ENCODE data around the gene SH3RF2.

The SH3RF2 gene

DNA sequence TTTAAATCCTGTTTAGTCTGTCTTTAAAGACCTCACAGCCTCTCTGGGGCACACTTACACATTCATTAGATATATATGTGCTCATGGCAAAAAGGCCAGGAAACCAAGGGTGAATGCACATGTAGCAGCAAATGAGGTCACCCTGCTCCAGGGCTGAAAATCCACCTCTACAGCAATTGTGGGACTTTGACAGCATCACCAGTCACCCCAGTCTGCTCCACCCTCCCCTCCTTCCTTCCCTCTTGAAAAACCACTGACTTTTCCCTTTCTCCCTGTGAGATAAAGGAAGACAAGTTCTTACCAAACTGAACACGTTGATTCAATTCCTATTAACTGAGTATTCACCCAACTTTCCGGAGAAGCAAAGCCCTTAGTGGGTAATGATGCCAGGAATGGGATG lies 15.2 kb upstream of the SH3RF2 start:
- DNase-seq = no peak

DNA sequence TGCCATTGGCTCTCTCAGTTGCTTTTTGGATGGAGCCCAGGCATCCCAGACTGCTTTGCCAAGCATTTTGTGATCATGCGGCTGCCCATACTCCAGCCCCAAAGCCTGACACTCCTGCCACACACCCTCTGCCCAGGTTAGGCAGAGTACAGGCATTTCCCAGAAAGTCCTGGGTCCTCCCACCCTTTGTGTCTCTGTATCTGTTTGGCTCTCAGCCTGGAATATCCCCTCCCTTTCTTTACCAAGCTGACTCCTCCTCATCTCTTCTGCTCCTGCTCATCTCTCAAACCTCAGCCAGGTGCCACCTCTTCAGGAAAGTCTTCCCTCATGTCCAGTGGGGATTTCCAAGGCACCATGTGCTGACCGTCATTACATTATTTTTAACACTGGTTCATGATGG lies 14.3 kb upstream of the SH3RF2 start:
- DNase-seq = no peak

DNA sequence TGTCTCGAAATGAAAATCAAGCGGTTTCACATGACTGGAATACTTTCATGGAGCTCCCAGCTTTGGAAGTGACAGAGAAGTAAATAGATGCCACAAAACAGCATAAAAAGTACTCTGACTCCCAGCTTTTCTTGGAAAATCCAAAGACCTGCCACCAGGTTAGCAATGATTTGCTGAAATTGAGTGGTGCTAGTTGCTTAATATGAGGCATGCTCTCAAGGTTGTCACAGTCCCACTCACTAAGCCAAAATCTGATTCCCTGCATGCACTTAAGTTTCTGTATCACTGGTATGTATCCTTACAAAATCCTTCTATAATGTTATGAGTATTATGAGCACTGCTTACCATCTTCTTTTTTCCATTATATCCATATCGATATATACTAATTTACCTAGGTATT lies 13.0 kb upstream of the SH3RF2 start:
- no peak for DNase-seq

DNA sequence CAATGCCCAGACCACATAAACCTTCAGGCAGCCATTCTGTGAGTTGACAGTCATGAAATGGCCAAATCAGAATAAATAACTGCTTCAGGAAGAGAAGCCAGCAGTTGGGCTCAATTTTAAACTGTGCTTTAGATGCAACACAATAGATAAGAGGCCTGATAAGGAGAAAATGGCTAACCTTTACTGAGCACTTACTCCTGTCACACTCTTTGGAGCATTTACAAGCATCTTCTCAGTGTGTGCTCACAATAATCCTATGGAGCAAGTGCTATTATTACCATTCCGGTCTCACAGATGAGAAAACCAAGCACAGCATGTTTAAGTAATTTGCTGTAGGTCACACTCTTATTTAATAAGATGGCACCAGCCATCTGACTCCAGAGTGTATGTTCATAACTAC lies 11.5 kb upstream of the SH3RF2 start:
- no peak for DNase-seq

DNA sequence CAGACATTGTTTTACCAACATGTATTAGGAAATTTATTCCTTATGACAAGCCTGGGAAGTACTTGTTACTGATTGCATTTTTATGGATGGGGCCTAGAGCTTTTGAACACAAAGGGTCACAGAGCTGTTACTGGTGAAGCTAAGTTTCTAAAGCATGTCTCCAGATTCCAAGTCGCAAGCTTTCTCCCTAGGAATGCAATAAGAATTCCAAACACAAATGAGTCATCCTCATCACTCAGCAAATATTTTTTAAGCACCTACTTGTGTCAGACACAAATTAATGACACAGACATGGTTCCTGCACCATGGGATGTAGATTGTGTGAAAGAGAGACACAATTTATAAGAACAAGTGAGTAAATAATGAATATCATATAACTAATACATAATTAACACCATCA lies 11.0 kb upstream of the SH3RF2 start:
- no peak for DNase-seq

DNA sequence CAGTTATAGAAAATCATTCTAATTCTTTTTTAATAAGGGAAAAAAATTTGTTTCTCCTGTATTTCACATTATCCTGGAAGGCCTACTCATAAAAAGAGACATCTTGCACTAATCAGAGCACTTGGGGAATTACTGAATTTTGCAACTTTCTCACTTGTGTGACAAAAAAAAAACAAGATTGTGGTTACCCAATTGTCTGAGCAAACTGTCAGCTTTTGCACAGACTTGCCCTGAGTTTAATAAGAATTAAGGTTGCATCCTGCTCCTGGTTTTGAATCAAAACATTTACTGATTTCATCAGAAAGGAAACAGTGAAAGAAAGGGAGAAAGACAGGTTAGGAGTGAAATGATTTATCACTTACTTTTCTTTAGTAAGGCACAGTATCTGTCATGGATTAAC lies 10.6 kb upstream of the SH3RF2 start:
- no peak for DNase-seq

DNA sequence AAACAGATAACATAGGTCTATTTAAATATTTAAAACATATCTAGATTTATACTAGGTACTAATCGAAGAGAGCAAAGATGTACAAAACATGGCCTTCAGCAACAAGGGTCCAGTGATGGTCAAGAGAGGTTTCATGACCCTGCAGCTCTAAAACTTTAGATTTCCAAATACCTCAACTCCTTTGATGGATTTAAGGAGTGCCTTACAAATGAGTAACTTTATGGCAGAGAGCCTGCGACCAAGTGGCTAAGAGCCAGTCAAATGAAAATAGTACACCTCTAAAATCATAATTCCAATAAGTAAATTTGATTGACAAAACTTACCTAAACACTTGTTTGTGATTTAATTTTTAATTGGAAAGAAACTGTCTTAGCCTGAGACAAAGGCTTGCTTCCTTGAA lies 4.7 kb upstream of the SH3RF2 start:
- DNase-seq = no peak

DNA sequence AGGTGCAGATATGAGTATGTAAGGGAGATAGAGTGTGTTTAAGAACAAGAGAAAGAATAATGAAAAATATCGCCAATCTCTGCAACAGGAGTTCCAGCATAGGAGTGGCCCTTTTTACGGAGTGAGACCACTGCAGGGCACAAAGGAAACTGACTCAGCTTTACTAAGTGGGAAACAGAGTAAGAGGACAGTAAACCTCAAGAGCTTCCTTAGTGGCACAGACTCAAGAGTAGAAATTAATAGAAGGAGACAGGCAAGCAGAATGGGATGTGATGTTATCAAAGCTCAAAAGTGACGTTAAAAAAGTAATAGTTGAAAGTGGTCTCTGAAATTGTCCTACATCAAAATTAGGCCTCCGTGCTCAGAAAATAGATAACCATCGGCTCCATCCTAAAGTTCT lies 2.1 kb upstream of the SH3RF2 start:
- DNase-seq = no peak

DNA sequence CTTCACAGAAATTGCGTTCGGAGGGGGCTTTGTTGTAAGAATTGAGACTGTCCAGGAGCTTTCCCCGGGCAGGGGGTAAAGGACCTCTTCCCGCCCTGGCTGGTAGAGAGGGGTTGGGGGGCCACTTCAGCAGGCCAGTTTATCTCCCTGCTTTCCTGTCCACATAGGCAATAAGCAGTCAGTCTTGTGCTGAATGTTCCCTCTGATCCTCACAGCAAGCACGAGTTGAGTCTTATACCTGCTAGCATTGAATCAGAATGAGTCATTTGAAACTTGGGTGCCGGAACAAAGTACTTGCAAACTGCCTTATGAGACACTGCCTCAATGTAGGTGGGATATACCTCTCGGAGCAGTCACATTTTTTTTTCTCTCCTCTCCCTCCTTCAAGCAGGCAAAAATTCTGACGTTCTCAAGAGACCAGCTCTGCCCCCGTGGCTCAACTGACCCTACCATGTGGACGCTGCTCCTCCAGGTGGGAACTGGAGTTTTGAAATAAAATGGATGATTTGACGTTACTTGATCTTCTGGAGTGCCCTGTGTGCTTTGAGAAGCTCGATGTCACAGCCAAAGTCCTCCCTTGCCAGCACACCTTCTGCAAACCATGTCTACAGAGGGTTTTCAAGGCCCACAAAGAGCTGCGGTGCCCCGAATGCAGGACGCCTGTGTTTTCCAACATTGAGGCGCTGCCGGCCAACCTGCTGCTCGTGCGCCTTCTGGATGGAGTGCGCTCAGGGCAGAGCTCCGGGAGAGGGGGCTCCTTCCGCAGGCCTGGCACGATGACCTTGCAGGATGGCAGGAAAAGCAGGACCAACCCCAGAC lies 1.3 kb downstream of the SH3RF2 start:
- DNase-seq = no peak

DNA sequence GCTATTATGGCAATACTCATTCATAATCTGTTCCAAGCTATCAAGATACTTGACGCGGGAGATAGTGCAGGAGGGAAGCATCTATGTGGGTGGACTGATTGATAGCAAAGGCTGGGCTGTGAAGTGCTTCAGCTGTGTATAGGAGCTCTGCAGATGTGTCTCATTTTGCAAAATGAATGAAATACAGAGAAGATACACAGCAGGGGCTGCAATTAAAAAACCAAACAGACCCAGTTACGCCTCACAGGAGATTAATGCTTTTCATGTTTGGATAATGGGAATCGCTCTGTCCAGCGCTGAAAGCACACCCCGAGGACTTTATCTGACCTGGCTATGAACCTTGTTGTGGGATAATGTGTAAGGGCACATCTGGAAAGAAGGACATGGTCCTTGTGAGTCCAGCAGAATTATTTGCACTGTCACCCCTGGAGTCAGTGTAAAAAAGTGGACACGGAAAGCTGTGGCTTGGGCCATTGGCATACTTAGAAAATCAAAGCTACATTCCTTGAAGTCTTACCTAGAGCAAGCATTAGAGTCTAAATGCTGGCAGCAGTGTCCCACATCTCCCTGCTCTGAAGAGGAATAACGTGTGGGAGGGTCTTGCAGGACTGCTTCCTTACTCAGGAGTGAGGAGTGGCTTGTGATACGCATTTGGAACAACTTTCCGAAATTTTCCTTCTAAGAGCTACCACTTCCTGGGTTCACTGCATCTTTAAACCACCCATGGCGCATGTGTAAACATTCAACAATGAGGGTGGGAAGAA lies 2.6 kb downstream of the SH3RF2 start:
- DNase-seq = no peak

DNA sequence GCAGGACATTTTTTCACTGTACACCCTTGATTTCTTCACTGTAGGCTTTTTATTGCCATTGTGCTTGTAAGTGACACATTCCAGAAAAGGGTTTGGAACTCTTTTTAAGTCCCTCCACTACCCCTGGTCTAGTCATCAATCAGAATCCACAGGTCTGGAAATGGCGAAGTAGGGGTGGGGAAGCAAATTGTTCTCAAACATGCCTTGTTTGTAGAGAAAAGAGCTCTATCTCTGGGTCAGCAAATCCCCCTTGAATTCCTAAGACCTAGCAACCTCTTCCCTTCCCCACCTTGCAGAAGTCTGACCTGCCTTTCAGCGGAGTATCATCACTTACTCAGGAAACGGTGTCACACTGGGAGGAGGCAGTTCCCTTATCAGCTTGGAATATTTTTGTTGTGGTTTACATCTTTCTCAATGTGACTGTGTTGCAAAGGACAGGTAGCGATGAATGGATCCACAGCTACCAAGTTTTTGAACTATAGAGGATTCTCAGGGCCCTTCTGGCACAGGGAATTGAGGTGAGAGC lies 3.2 kb downstream of the SH3RF2 start:
- DNase-seq = no peak

DNA sequence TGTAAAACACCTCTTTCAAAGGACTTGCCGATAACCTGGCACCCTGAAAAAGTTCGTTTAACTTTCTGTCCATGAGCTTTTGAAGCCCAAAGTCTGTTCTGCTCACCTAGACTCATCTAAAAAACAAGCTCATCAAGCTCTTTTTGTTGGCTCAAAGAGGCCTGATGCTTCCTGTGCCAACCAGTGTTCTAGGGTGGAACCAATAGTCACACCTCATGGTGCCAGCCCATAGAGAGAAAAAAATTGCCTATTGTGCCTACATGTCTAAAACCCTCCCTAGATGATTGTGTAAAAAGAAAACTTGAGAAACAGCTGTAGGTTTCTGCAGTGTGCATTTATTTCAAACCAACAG lies 4.7 kb downstream of the SH3RF2 start:
- no peak for DNase-seq

DNA sequence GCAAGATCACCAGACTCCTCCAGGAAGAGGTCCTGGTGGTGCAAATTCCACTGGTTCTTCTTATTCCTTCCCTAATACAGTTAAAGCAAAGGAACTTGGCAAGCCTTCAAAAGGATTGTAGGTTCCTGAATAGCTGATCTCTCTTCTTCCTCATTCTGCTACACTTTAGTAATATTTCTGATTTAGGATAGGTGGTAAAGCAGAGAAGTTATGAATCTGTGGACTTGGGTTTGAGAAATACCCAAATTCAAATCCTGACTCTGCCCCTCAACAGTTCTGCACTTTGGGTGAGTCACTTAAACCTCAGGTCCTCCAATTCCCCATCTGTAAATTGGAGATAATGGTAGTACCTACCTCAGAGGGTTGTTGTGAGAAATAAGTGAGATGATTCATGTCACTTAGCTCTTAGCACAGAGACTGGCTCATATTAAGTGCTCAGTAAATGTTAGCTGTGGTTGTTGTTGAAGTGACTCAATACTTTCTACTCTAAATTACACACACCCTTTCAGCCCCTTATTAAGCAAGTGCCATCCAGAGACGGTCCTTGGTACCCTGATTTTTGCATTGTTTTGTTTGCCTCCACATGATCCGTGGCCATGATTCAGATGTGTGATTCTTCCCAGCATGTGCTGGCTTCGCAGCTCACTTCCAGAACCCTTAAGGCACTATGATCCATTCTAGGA lies 5.2 kb downstream of the SH3RF2 start:
- DNase-seq = no peak

DNA sequence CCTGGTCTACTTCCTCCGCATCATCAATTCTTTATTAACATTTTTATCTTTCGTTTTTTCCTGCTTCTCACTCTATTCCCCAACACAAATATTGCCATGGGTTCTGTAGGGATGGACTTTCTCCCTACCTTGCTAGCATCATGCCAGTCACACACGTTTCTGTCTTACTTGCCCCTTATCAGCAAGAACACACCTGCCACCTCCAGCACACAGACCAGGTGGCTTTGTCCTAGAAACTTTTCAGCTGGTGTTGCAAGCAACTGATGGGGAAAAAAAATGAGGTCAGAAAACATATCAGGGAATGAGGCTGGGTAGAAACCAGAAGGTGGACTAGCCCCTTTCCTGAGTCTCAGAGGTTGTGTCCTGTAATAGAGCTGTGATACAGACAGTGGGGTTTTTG lies 5.8 kb downstream of the SH3RF2 start:
- DNase-seq = no peak

DNA sequence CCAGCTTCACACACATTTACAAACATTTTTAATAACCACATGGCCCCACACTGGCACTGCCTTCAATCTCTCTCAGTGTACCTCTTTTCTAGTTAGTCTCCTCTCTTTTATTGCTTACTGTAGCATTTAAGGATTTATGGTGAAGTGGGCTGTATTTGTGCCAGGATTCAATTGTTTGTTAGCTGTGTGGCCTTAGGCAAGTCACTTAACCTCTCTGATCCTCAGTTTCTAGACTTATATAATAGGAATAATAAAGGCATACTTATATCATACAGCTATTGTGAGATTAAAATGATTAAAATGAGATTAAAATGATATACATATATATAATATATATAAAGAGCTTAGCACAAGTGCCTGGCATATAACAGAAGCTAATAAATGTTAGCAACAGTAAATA lies 6.4 kb downstream of the SH3RF2 start:
- no peak for DNase-seq

DNA sequence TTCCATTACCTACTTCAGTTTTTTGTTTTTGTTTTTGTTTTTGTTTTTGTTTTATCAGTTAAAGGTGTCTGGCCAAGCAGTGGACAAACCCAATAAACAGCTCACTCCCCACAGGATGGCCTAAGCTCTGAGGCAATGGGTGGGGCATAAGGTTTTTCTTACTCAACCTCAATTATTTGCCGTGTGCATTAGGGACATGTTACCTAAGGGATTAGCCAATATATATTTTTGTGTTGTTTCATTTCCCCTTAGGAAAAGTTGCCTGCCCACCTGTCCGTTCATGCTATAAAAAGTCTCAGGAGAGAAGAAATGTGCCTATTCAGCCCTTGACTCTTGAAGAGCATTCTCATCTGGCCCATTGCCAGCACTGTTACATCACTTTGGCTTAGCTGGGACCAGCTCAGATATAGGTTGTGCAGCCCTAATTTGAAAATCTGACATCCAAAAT lies 7.3 kb downstream of the SH3RF2 start:
- no peak for DNase-seq

DNA sequence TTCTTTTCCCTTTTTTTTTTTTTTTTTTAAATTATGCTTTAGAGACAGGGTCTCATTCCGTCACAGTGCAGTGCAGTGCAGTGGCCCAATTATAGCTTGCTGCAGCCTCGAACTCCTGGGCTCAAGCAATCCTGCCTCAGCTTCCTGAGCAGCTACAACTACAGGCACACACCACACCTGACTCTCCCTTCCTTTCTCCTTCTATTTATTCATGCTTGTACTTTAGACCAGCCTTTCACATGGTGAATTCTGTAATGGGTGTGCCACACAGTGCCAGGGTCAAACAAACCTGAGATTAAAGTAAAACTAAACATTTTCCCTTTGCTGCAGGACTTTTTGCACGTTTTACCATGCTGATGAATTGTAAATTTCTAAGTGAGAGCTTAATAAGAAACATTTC lies 8.0 kb downstream of the SH3RF2 start:
- no peak for DNase-seq

DNA sequence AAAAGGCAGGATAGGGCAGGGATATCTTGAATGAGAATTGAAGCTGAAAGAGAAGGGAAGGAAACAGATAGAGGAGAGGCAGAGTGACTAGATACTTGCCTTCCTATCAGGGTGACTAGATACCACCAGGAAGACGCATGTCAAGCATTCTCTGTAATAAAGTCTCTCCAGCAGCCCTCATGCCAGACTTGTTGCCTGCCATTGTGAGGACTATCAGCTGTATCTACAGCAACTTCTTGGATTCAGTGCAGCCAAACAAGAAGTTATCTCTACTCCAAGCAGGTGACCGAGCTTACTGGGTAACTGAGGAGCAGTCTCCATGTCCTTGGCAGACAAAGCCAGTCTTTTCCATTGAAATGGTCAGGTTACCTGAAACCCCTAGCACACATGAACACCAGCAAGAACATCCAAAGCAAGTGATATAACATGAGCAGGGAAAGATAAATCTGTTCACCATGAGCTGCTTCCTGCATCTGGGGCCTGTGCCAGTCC lies 9.3 kb downstream of the SH3RF2 start:
- DNase-seq = no peak

DNA sequence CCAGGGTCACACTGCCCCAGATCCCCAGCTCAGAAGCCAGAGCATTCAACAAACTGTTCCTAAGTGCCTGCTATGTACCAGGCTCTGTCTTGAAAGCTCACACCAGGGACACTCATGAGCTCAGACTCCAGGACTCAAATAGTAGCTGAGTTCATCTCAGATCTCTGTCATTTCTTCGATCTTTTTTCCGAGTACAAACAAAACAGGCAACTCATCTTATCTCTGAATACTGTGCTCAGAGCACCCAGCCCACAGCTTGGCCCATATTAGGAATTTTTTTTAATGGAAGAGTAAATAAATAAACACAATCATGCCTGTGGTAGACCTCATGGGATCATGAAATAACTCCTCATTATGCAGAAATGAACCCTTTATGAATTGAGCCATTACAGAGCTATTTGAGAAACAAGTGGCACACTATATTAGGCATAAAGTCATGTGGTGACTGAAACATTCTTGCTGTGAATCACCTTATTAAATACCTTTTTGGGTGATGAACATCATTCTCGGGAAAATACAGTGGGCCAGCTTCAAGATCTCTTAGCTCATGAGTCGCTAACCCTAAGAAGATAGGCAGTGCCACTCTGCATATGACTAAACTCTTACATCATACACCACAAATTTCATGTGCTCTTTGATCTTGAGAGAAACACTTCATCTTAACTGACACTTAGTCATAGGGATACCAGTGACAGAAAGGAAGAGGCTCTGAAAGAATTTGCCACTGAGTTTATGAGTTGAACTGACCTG lies 9.9 kb downstream of the SH3RF2 start:
- no peak for DNase-seq

DNA sequence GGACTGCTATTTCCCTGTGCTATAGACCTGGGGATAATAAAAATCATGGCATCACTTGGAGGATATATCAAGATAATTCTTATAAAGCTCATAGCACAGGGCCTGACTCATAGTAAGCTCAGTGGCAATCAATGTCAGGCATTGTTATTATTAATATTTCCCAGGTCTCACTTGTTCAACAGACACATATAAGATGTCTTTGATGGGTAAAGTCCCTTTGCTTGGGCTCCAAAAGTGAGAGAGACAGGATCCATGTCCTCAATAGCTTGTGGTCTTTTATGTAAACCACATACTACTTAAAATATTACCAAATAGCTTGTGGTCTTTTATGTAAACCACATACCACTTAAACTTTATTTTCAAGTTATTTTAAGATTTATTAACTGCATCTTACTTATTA lies 11.2 kb downstream of the SH3RF2 start:
- DNase-seq = no peak

DNA sequence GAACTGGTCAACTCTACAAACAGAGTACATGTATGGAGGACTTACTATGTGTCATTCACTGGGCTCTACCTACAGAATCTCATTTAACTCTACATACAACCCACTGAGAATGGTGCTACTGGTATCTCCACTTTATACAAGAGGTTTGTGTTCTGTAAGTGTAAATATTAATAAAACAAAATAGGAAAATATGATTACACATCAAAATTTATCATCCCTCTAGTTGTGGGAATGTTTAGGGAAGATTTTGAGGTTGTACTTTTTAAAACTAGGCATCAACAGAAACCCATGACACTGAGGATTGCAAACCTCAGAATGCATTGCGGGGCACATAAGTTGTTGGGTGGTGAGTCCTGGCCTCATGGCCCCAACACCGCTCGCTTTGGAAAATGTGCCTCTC lies 11.7 kb downstream of the SH3RF2 start:
- DNase-seq = no peak

DNA sequence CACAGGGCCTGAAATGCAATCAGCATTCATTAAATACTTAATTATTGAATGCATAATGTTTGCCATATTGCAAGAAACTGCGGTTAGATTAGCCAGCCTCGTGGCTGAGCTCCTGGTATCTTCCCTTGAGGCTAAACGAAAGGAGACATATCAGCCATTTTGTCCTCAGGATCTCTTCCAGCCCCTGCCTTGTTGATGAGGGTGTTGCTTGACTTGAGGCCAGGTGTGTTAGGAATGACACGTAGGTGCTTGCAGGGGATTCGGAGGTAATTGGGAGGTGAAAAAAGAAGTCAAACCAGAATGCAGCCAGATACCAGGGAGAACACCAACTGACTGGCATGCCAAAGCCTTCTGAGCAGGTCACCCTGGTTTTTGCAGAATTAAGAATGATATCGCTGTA lies 12.5 kb downstream of the SH3RF2 start:
- no peak for DNase-seq

DNA sequence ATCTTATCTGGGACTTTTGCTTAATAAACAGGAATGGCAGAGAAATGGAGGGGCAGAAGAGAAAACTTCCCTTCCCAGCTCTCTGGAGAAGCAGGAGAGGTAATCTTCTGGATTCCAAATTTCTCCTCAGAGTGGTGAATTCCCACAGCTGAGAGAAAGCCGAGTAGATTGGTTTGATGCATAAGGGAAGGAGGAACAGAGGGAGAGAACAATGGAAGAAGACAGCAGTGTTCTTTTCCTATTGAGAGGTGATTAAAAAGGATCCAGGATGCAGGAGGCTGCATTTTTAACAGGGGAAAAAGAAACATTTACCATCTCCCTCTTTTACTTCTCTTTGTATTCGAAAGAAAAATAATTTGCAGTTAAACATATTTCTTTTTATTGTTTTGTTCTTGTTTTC lies 13.1 kb downstream of the SH3RF2 start:
- no peak for DNase-seq
